ENCODE data around the gene ELOVL5. TPM values are rescaled to one million over a fixed set of nuclear protein-coding genes. Genes with fewer than 3 reads are reported as not detected.

Gene ELOVL5
- total and polyA plus RNA-seq, 2 donors from 2014 or later: 20.5 to 42.0 TPM

GRCh38 chr6:53250176-53251032 is 98.3 kb downstream of the ELOVL5 start:
- Histone ChIP-seq H3K4me3 (ENCODE audit: low read length in 3 of 3) (no peak overlapping the region), H3K27me3 (ENCODE audit: control insufficient read depth, insufficient read depth, low read length) (no peaks in the 10 kb centered on the region), H3K36me3 (ENCODE audit: control insufficient read depth in 2 of 3, insufficient read depth in 3 of 3, low read length in 3 of 3) (no peaks in the 10 kb centered on the region), H3K4me1 (ENCODE audit: control insufficient read depth in 2 of 3, insufficient read depth in 2 of 3, low read depth in 1 of 3, low read length in 3 of 3) (no peaks in the 10 kb centered on the region), H3K9me3 (ENCODE audit: control insufficient read depth in 2 of 3, insufficient read depth in 1 of 3, low read length in 3 of 3) (no peaks in the 10 kb centered on the region), H3K9ac (ENCODE audit: low read length in 3 of 3) (no peak overlapping the region), H3K27ac (ENCODE audit: low read depth in 2 of 2, low read length in 2 of 2) (no peak overlapping the region)
- no peak for TF ChIP-seq CTCF (IDR thresholded peaks at IDR 0.05; ENCODE audit: borderline replicate concordance, extremely low read depth, insufficient read depth)
- intact Hi-C loops (cut with DNase I): no loop called here
- DNase-seq: no peak
- no peak for FAIRE-seq

GRCh38 chr6:53246924-53247323 is 101.8 kb downstream of the ELOVL5 start:
- Histone ChIP-seq H3K4me1 (ENCODE audit: control insufficient read depth in 2 of 3, insufficient read depth in 2 of 3, low read depth in 1 of 3, low read length in 3 of 3) (no peaks in the 10 kb centered on the region), H3K9ac (ENCODE audit: low read length in 3 of 3) (no peak overlapping the region), H3K27ac (ENCODE audit: low read depth in 2 of 2, low read length in 2 of 2) (no peak overlapping the region), H3K4me3 (ENCODE audit: low read length in 3 of 3) (no peak overlapping the region), H3K36me3 (ENCODE audit: control insufficient read depth in 2 of 3, insufficient read depth in 3 of 3, low read length in 3 of 3) (no peaks in the 10 kb centered on the region), H3K27me3 (ENCODE audit: control insufficient read depth, insufficient read depth, low read length) (no peaks in the 10 kb centered on the region), H3K9me3 (ENCODE audit: control insufficient read depth in 2 of 3, insufficient read depth in 1 of 3, low read length in 3 of 3) (no peaks in the 10 kb centered on the region)
- no peak for TF ChIP-seq CTCF (IDR thresholded peaks at IDR 0.05; ENCODE audit: borderline replicate concordance, extremely low read depth, insufficient read depth)
- DNase-seq (no peak), FAIRE-seq (no peak)
- intact Hi-C loops (cut with DNase I): no loop called here

GRCh38 chr6:53244958-53245357 is 103.8 kb downstream of the ELOVL5 start:
- Histone ChIP-seq H3K9ac (ENCODE audit: low read length in 3 of 3) (no peak overlapping the region), H3K27me3 (ENCODE audit: control insufficient read depth, insufficient read depth, low read length) (no peaks in the 10 kb centered on the region), H3K36me3 (ENCODE audit: control insufficient read depth in 2 of 3, insufficient read depth in 3 of 3, low read length in 3 of 3) (no peaks in the 10 kb centered on the region), H3K27ac (ENCODE audit: low read depth in 2 of 2, low read length in 2 of 2) (no peak overlapping the region), H3K9me3 (ENCODE audit: control insufficient read depth in 2 of 3, insufficient read depth in 1 of 3, low read length in 3 of 3) (no peaks in the 10 kb centered on the region), H3K4me1 (ENCODE audit: control insufficient read depth in 2 of 3, insufficient read depth in 2 of 3, low read depth in 1 of 3, low read length in 3 of 3) (no peaks in the 10 kb centered on the region), H3K4me3 (ENCODE audit: low read length in 3 of 3) (no peak overlapping the region)
- DNase-seq (no peak), FAIRE-seq (no peak)
- no peak for TF ChIP-seq CTCF (IDR thresholded peaks at IDR 0.05; ENCODE audit: borderline replicate concordance, extremely low read depth, insufficient read depth)
- intact Hi-C loops (cut with DNase I): no loop called here
